Measurements from ENCODE around the gene THRB.

The THRB gene

DNA sequence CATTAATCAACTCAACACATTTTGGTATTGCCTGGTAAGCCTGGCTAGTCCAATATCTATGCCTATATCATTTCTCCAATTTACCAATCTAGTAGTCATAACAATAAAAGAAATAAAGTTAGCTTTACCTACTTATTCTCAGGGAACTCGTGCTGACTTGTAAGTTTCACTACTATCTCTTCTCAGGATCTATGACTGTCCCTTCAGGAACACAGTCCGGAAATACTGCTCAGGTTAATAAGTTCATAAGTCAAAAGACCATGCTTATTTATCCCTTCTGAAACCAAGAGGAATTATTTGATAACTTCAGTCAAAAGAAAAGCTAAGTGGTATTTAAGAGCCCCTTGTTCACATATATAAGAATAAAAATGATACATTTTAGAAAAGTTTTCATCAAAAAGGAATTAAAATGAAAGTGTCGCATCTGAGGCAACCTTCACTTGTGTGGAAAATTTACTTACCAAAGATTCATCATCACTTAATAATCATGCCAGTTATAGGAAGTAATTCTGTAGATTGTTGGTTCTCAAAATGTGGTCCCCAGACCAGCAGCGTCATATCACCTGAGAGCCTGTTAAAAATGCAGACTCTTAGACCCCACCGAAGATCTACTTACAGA lies 15.5 kb upstream of the THRB start:
- DNase-seq = no peak

DNA sequence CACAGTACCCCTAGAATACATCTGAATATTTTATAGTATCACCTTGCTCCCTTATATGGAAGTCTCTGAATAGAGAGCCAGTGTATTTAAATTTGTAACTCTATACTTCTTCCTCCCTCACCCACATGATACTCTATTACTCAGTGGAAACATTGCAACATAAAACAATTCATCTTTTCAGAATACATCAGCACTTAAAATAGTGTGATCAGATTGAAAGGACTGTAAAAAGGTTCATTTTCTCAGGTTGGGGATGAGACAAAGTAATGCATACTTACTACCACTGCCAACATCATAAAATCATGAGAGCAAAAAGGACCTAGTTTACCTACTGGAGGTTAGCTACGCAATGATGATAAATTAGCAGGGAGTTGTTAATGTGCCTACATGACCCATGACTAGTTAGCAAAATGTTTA lies 13.8 kb upstream of the THRB start:
- no peak for DNase-seq

DNA sequence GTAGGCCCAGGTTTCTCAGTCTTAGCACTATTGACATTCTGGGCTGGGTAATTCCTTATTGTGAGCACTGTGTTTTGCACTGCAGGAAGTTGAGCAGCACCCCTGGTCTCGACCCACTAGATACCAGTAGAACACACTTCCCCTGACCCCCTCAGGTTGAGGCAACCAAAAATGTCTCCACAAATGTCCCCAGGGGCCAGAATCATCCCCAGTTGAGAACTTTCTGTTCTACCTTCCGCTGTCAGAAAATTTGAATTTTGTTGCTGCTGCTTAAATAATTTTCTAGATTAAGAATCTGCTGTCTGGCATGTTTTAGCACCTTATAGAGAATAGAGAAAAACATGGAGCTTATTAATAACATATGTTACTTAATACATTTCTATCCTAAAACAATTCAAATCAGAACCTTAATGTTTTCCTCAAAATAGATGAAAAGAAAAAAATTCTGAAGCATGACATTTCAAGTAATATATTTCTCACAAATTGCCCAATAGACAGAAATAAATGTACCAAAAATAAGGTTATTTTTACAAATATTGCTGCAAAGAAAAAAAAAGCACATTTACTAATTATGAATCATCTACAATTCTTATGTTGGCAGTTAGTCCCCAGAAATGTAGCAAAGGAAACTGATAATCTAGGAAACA lies 13.2 kb upstream of the THRB start:
- no peak for DNase-seq

- no peak for DNase-seq
These were observed 12.5 kb upstream of the THRB start for GRCh38 chr3:24506966-24507775.

- DNase-seq = no peak
These were observed 11.3 kb upstream of the THRB start for GRCh38 chr3:24505691-24506550.

DNA sequence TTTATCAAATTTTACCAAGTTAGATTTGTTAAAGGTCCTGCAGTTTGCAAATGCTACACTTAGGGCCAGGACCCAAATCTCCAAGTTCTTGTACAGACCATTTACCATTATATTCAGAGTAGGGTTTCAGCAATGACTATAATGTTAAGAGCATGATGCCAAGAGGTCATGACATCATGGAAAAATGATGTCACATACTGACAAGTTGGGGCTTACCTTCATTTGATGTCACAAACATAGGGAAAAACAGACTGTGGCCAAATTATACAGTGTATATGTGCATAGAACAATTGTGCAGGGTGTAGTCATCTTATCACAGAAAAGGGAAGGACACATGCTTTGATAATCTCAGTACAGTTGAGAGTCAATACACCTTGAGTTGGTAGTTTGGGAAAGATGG lies 10.1 kb upstream of the THRB start:
- DNase-seq = no peak

DNA sequence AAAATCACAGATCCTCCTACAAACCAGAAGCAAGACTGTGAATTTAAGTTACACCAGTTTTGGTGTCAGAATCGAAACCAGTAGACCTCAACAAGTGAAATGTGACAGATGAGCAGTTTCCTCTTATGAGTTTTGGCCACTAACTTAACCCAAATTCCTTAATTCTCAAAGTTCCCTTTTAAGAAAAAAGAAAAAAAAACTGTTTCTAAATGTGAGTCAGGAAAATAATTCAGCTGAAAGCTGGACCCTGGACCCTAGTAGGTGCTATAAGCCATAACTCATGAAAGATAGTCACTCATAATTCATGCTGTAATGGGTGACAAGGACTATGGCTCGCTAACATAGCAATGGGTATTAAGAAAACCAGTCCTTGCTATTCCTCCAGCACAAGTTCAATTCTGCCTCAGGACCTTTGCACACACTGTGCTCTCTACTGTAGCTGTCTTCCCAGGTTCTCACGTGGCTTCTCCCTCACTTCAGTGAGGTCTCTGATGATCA lies 9.0 kb upstream of the THRB start:
- DNase-seq = no peak

DNA sequence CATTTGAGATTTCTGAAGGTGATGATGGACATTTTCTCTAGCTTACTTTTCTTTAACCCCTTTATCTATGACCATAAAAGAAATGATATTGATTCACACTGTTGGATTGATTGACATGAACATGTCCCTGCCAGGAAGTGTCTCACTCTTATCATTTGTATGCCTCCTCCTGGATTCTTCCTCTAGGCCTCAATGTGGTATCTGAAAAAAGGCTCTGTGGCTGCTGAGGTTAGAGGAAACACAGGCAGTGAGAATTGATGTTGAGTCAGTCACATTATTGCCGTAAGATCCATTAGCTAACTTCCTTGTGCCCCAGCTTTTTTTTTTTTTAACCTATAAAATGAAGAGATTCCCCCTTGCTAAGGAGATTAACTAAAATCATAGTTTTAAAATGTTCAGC lies 8.0 kb upstream of the THRB start:
- no peak for DNase-seq

GRCh38 chr3:24500806-24501205 lies 6.2 kb upstream of the THRB start:
- DNase-seq = no peak

- DNase-seq = no peak
These were observed 5.3 kb upstream of the THRB start for GRCh38 chr3:24499991-24500390.

DNA sequence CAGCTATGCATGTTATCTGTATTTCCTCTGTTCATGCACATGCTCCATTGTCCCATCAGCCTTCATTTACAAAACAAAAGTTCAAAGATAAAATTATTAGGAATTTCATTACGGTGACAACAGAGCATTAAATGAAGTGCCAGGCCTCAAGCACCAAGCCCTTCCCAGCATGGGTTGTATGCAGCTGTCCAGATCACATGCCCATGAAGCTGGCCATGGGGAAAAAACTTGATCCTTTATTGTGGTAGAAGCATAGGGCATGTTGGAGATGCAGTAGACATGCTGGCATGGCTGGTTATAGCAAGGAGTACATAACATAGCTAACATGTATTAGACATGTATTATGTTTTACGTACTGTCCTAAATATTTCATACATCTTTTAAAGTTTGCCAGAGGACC lies 4.1 kb upstream of the THRB start:
- no peak for DNase-seq

DNA sequence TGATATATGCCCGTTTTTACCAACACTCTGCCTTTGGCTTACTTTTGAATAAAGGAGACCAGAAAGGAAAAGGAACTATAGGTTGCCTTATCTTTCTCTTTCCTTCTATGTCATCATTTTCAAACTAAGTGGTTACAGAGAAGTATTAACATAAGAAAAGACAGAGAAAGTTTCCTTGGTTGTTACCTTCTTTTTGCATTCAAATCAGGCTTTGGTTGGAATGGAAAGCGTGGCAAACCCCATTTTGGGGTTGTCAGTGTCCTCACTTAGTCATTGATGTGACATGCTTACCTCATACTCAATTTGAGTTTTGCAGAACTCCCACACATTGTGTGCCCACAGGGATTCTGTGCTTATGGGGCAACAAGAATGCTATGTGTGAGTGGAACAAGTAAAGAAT lies 3.7 kb upstream of the THRB start:
- DNase-seq = no peak

DNA sequence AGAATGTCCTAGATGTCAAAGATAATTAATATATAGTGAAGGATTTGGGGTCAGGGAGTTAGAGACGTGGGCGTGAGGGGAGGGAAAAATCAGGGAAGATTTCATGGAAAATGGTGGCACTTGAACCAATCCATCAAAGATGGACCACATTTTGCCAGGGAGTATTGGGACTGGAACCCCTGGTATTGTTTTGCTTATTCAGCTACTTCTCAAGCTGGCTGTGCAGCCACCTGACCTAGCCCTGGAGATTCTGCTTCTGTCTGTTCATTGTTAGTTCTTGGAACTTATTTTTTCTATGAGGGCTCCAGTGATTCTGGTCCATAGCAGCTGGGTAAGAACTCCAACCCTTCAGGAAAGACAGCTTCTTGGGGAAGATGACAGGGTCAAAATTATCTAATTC lies 3.3 kb upstream of the THRB start:
- no peak for DNase-seq

DNA sequence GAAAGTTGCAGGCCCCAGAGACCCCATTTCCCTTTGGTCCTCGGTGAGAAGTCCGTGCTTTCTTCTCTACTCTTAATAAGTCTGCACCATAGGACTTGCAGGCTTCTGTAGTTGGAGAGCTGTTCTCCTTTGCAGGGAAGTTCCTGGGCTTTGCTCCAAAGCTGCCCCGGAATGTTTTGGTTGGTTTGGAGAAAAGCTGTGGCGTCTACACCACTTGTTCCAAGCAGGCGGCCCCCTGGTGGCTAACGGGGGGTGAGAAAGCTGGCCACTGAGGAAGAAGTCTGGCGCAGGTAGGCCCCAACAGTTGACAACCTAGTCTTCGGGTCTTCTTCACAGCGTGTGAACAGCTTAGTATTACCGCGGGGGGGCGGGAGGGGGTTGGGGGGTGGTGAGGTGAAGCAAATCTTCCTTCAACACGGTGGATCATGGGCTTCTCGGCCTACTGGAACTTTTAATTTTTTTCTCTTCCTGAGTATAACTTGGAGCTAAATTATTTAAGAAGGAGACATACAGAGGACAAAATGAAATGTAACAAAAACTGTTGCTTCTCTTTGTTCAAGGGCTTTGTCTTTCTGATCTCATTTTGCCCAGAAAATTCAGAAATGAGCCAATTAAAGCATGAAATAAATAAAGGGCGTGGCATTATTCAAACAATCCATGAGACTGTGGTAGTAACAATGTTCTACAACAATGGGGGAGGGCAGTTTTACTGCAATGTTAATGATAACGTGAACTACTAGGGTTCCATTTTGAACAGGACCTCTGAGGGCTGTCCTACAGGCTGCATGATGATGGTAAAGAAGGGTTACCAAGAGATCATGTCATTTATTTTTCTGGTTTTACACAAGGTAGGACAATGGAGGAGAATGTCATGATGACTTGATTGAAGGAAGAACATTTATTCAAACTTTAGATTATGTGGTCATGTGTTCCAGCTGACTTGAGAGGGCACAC lies 2.2 kb upstream of the THRB start:
- no peak for DNase-seq

DNA sequence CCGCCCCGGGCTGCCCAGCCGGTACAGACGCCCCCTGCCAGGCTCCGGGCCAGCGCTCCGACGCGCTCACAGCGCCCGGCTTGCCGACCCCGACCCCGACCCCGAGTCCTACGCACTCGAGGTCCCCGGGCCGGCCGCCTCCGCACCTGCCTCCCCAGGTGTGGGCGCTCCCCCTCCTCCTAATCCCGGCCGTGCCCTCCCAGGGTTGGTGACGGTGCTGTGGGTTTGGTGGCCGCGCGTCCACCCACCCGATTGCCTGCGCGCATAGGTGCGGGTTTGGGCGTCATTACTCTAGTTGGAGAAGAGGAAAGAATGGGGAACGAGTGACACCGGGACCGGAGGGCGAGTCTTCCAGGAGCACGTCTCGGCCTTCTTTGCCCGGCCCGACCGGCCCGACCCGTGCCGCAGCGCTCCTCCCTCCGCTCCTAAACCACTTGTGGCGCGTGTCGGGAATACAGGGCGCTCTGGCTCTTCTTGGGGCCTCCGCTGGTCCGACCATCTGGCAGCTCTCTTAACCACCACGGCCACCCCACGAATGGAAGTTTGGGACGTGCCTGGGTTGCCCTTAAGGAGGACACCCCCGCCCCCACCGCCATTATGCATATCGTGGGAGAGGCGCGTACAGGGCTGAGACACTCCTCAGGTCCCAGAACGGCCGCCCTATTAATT lies 810 bp upstream of the THRB start:
- no peak for DNase-seq

GRCh38 chr3:24493746-24494617 lies 668 bp downstream of the THRB start:
- no peak for DNase-seq

DNA sequence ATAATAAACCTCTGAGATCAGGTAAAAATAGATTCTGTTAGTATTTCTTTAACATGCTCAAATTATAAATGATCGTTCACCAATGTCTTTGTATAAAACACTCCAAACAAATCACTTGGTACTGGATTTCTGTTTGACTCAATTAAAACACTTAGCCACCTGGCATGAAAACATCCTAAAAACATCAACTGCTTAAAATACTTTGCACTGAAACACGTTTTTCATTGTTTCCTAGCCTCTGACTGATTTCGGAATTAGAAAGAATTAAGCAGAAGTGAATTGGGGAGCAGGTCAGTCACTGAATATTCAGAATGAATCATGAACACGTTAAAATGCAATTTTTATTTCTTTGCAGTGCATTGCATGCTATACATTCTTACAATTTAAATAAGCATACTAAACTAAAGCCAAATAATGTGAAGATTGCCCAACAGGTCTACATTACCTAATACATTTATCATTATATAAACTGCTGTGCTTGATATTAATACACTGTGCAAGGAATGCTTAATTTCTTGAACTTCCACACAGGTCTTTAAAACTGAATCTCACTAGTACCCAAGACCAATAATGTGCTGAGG lies 1.6 kb downstream of the THRB start:
- no peak for DNase-seq

DNA sequence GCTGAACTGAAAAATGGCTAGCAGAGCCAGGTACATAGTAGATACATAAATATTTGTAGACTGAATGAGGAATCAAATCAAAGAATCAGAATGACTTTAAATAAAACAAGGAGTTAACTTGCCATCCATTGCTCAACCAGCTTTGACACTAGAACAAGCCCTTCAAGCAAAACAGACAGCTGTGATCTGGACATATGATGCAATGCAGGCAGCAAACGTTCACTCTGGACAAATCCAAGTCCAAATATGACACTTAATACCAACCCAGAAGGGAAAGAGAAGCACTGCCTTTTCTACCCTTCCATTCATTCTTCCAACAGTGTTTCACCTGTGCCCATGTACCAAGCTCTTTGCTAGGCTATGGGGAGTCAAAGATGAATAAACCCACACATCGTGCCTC lies 4.5 kb downstream of the THRB start:
- DNase-seq = no peak

GRCh38 chr3:24487325-24488262 lies 7.1 kb downstream of the THRB start:
- no peak for DNase-seq

All from DMS79 treated with DMSO at 0.1 percent for 48 hours (cell line).